Right atrium auricular region (tissue), 2 donors: Measurements from ENCODE around the gene CNTN4. TPM values are rescaled to one million over a fixed set of nuclear protein-coding genes. Genes with fewer than 3 reads are reported as not detected.

ENCODE experiments used
- DNase-seq: peaks from one replicate; pipeline ENCODE4 v3.0.0-alpha.2; 2019; ENCODE audit warnings: low spot score
- H3K27ac ChIP-seq, 2 donors: fragments of 200-600 bp; sonication (generic); 1 replicate in 1 of 2; 2 replicates in 1 of 2; pipeline ENCODE4 v1.5.1; 2016 to 2019
- H3K27me3 ChIP-seq, 2 donors: fragments of 200-600 bp; sonication (generic); one replicate each; pipeline versions ENCODE4 v1.5.1 to v1.6.0; 2017 to 2019
- H3K36me3 ChIP-seq: fragments of 200-600 bp; sonication (generic); one replicate; pipeline ENCODE4 v1.5.1; 2016
- H3K4me1 ChIP-seq, 2 donors: fragments of 200-600 bp; sonication (generic); one replicate each; pipeline versions ENCODE4 v1.5.1 to v1.6.0; 2017 to 2019
- H3K4me3 ChIP-seq, 2 donors: fragments of 200-600 bp; sonication (generic); 1 replicate in 1 of 2; 2 replicates in 1 of 2; pipeline ENCODE4 v1.5.1; 2017 to 2019; ENCODE audit warnings: mild to moderate bottlenecking in 1 of 2, moderate library complexity in 1 of 2
- H3K9me3 ChIP-seq, 2 donors: fragments of 200-600 bp; sonication (generic); one replicate each; pipeline ENCODE4 v1.5.1; 2019
- total RNA-seq, 2 donors: library from RNA; depleted of rRNA; stranded (reverse); fragments of >200 nt; gene quantifications; one replicate each; pipeline ENCODE4 v1.1.0, GENCODE V29; 2016
- TF ChIP-seq, protein P1 (sequence below), 2 donors: fragments of 200-600 bp; sonication (generic); IDR thresholded peaks; one replicate each; pipeline ENCODE4 v1.5.1; 2019; ENCODE audit warnings: antibody characterized with exemption in 2 of 2

Gene CNTN4
- total RNA-seq, 2 donors from 2014 or later, result 5.3 to 5.7 TPM

DNA sequence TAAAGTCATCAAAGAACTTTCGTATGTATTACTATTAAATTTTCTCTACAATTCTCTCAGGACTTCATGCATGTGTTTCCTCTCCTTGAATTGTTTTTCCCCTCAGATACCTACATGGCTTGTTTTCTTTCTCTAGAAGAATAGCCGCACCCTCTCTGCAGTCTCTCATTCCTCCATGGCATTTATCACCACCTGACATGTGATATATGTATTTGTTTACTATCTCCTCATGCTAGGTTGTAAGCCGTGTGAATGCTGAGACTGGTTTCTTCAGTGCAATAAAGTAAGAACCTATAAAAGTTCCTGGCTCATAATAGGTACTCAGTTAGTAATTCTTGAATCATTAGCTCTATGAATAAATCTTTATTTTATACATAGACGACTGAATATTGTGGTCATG, 149.2 kb downstream of the CNTN4 start:
- Histone ChIP-seq H3K27ac (no peak overlapping the region), H3K36me3 (no peaks in the 10 kb centered on the region), H3K27me3 (no peaks in the 10 kb centered on the region), H3K4me3 (no peak overlapping the region), H3K4me1 (no peaks in the 10 kb centered on the region), H3K9me3 (no peaks in the 10 kb centered on the region)
- DNase-seq, result no peak
- TF ChIP-seq, protein P1, sequence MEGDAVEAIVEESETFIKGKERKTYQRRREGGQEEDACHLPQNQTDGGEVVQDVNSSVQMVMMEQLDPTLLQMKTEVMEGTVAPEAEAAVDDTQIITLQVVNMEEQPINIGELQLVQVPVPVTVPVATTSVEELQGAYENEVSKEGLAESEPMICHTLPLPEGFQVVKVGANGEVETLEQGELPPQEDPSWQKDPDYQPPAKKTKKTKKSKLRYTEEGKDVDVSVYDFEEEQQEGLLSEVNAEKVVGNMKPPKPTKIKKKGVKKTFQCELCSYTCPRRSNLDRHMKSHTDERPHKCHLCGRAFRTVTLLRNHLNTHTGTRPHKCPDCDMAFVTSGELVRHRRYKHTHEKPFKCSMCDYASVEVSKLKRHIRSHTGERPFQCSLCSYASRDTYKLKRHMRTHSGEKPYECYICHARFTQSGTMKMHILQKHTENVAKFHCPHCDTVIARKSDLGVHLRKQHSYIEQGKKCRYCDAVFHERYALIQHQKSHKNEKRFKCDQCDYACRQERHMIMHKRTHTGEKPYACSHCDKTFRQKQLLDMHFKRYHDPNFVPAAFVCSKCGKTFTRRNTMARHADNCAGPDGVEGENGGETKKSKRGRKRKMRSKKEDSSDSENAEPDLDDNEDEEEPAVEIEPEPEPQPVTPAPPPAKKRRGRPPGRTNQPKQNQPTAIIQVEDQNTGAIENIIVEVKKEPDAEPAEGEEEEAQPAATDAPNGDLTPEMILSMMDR (IDR thresholded peaks at IDR 0.05), result no peak

DNA sequence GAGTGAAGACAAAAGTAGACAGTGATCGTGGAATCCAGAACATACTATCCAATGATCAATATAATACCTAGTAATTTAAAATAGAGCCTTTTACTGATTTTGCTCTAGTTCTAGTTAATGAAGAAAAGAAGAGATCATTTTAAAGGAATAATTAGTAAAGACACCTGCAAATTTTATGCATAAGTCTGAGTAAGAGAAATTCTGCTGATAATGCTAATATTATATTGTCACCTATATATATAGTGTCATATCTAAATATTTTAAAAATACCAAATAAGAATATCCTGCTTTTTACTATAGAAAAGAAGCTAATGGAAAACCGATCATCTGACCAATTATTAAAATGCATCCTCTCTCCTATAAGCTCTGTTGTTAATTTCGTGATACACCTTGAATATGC, 152.1 kb downstream of the CNTN4 start:
- no peaks in the 10 kb centered on the region for H3K9me3 ChIP-seq
- no peaks in the 10 kb centered on the region for H3K36me3 ChIP-seq
- no peaks in the 10 kb centered on the region for H3K27me3 ChIP-seq
- H3K4me1 ChIP-seq, result no peaks in the 10 kb centered on the region
- no peak for DNase-seq
- no peak overlapping the region for H3K27ac ChIP-seq
- TF ChIP-seq, protein P1 (IDR thresholded peaks at IDR 0.05), result no peak
- H3K4me3 ChIP-seq, result no peak overlapping the region

DNA sequence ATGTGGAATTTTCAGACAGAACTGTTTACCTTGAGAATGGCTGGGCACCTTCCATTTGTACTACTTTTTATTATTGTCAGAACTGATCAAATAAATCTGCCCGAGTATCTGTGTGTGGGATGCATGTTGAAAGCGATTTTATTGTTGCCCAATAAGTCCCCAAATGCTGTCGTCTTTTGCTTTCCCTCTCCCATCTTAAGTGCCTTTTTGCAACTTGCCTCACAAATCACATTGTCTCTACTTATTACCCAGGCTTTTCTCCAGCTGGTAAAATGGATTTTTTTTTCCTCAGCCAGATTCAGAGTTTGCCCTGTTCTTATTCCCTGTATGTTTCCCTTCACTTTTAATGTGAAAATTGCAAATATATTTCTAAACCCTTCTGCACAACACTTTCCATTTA, 163.1 kb downstream of the CNTN4 start:
- no peak for DNase-seq
- Histone ChIP-seq H3K27me3 (no peaks in the 10 kb centered on the region), H3K27ac (no peak overlapping the region), H3K36me3 (no peaks in the 10 kb centered on the region), H3K4me1 (no peaks in the 10 kb centered on the region), H3K9me3 (no peaks in the 10 kb centered on the region), H3K4me3 (no peak overlapping the region)
- TF ChIP-seq, protein P1 (IDR thresholded peaks at IDR 0.05), result no peak

DNA sequence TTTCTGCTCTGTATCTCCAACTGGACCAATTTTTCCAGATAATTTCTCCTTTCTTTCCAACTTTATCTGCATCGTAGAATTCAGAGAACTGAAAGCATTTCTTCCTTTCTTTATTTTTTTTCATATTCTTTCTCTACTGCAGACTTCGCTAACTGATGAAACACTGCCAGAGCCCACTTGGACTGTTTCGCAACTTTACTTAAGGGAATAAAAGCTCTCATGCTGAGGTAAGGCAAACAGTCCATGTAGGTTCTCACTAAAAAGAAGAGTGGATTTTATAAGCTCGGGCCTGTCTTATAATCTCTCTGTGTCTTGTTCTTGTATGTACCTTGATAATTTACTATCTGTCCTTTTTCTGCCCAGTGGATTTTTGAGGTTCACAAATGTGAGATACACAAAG, 163.5 kb downstream of the CNTN4 start:
- Histone ChIP-seq H3K27ac (no peak overlapping the region), H3K9me3 (no peaks in the 10 kb centered on the region), H3K27me3 (no peaks in the 10 kb centered on the region), H3K4me3 (no peak overlapping the region), H3K36me3 (no peaks in the 10 kb centered on the region), H3K4me1 (no peaks in the 10 kb centered on the region)
- TF ChIP-seq, protein P1 (IDR thresholded peaks at IDR 0.05), result no peak
- no peak for DNase-seq

DNA sequence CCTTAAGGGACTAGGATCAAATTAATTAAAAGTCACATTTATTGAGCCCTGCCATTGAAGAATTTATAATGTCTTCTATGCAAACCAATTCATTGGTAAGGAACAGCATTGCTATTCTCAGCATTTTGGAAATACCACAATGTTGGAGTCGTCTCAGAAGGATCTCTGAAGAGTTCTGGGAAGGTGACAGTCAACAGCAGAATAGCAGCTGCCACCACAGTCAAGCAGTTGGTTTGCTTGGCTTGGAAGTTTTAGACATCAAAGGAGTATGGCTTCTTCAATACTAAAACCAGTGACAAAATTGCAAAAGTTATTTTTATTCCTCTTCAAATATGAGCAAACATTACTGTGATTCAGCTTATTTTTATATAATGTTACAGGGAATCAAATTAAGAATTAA, 167.9 kb downstream of the CNTN4 start:
- H3K27me3 ChIP-seq, result no peaks in the 10 kb centered on the region
- H3K4me1 ChIP-seq, result no peaks in the 10 kb centered on the region
- TF ChIP-seq, protein P1 (IDR thresholded peaks at IDR 0.05), result no peak
- no peak overlapping the region for H3K4me3 ChIP-seq
- H3K36me3 ChIP-seq, result no peaks in the 10 kb centered on the region
- no peak for DNase-seq
- no peaks in the 10 kb centered on the region for H3K9me3 ChIP-seq
- no peak overlapping the region for H3K27ac ChIP-seq

DNA sequence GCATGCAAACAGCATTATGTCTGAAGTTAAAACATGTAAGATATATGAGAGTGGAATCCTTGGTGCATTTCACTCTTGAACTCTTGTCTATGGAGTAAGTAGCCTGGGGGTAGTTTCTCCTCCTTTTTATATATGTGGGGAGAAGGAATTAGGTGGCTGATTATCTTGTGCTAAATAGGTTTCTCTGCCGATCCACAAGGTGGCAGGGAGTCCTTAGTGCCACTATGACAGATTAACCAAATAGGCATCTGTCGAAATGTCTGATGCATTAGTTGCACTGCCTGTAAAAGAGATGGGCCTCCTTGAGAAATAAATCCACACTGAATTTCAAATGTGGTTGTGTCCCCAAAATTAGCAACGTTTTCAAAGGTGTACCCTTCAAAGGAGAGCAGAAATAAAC, 170.1 kb downstream of the CNTN4 start:
- Histone ChIP-seq H3K27me3 (no peaks in the 10 kb centered on the region), H3K4me3 (no peak overlapping the region), H3K27ac (no peak overlapping the region), H3K9me3 (no peaks in the 10 kb centered on the region), H3K36me3 (no peaks in the 10 kb centered on the region), H3K4me1 (no peaks in the 10 kb centered on the region)
- no peak for DNase-seq
- TF ChIP-seq, protein P1 (IDR thresholded peaks at IDR 0.05), result peak in 1 of 2 donors; percentile 51
